Hematopoietic multipotent progenitor cell treated with erythropoietin and hydrocortisone succinate and interleukin-3 and kit ligand, for 6 days (in vitro differentiated cells): ENCODE results near the gene LOXHD1.

ENCODE experiments used
- DNase-seq: peaks from one replicate; pipeline ENCODE4 v3.0.0-alpha.2; 2015

The LOXHD1 gene

DNA sequence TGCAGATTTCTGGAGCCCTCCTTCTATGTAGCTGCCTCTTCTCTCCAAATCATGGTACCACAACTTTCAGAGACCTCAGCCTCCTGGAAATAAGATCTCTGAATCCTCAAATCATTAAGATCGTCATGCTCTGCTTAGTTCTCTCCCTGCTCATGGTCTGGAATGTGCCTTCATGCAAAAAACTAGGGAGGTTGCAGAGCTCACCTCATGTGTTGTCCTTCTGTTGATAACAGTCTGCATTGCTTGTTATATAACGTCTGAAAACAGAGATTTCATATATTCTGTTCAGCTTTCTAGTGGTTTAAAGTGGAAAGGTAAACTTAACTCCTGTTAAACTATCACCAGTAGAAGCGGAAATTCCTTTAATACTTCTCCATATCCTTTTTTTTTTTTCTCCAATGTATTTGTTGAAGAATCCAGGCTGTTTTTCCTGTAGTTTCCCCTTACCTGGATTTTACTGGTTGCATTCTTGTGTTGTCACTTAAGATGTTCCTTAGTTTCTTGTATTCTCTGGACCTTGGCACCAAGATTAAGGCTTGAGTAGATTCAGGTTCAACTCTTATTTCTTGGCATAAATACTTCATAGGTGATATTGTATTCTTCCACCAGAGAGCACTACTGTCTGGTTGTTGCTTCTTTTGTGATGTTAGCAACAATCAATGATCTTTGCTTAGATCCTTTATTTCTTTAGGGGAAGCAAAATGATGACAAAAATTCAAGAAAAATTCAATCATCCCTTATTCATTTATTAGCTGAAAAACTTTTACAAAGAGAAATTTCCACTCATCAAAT lies 211.3 kb downstream of the LOXHD1 start:
- no peak for DNase-seq

DNA sequence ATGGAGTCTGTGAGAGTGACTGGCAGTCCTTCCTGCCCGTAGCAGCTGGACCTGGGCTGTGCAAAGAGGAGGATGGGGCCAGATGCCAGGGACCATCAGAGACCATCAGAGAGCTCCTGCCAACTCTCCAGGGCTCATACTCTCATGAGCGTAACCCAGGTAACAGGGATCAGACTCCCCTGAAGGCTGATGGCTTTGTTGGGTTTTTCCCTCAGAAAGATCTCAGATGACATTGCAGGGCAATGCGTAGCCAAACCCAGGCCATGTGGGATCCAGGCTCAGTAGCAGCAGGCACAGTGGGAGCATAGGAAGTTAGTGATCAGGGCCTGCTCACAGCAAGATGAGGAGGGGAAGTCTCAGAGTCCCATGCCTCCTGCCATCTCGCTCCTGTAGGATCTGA lies 218.0 kb downstream of the LOXHD1 start:
- no peak for DNase-seq

DNA sequence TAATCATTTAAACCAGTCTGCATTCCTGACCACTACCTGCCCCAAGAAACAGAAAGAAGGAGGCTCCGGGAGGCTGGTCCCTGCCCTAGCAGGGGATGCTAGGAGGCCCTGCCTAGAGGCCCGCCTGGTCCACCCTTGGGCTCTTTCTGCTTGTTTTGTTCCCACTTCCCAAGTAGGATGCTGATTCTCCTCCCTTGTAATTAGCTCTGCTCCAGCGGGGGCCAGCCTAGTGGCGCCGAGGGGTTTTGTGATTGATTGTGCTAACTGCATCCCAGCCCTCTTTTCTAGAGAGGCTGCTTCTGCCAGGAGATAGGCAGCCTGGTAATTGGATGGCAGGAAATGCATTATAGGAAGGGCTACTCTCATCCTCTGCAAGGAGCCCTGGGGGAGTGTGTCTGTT lies 220.0 kb downstream of the LOXHD1 start:
- no peak for DNase-seq

DNA sequence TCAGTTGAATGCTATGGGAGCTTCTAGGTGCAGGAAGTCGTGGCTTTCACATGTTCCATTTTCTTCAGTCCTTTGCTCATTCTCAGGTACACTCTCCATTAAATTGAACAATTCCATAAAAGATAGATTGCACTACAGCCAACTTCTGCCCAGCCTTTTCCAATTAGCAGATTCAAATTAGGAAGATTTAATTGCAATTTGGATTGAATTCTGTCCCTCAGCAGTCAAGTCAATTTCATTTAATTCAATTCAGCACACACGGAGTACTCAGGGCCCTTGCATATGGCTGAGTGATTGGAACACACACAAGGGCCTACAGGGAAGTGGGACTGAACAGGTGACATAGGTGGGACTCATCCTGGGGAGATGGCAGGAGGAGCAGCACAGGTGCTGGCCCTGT lies 220.4 kb downstream of the LOXHD1 start:
- DNase-seq: no peak

DNA sequence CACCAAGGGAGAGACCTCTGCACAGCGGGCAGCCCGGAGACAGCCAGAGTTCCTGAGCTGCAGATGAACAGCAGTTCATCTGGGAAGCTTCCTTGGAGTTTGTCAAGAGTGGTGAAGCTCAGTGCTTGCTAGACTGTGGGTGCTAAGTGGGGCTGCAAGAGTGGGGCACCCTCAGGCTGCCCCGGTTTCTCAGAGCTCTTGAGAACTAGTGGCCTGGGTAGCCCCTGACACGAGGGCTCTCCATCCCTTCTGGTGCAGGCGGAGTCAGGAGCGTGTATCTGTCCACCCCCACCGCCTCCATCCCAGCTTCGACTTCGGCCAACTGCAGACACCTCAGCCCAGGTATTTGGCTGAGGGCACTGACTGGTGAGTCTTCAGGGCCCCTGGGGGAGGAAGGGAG lies 222.0 kb downstream of the LOXHD1 start:
- DNase-seq: no peak

DNA sequence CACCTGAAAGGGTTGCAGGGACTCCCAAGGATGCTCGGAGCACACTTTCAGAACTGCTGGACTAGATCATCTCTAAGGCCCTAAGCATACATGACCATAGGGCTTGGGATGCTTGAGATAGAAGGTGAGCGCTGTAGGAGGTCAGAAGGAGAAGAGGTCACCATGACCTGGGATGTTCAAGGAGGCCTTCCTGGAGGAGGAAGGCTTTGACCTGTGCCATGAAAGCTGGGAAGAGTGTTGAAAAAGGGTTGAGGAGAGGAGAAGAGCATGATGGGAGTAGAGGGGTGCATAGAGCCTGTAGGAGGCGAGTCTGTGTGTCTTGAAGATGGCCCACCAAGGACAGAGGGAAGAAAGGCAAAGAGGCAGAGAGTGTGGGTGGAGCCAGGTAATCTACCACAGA lies 222.4 kb downstream of the LOXHD1 start:
- DNase-seq: no peak

DNA sequence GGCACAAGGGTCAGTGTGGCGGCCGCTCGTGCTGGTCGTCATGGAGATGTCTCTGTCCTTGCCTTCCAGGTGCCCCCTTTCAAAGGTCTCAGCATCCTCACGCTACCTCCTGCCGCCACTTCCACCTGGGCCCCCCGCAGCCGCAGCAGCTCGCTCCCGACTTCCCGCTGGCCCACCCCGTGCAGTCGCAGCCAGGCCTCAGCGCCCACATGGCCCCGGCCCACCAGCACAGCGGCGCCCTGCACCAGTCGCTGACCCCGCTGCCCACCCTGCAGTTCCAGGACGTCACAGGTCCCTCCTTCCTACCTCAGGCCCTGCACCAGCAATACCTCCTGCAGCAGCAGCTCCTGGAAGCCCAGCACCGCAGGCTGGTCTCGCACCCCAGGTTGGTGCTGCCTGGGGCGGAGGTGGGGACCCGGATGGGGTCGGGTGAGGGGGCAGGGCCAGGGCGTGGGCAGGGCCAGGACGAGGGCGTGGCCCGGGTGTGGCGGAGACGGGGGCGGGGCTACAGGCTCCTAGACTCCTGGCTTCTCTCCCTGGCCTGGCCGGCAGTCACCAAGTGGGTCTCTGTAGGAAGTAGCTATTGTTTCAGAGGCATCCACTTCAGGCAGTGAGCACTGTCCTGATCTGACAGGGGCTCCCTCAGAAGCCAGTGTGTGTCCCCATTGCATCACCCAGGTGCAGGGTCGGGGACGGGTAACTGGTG lies 223.7 kb downstream of the LOXHD1 start:
- DNase-seq: peak; percentile 15

DNA sequence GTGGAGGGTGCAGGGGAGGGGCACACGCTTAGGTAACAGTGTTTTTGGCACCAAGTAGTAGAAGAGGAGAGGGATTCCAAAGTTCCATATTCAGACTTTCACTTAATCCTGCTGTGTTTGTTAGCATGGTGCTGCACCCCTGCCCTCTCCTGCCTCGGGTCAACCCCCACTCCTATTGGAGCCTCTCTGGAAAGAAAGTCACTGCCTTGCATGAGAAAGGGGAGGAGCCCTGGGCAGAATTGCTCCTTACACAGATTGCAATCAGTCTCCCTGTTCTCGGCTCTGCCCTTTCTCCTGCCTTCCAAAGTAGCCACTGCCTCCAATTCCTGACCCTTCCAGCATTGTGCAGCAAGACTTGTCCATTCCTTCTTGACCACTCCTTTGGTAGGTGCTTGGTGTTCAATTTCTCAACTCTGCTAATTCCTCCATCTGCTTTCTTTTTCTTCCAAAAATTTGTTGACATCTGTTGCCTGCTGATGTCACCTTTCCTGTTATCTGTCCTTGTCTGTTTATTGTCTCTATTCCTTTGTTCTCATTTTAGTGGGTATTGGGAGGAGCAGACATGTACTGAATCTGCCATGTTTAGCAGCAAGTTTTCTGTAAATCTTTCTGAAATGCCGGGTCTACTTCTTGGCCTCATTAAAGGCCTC lies 225.4 kb downstream of the LOXHD1 start:
- no peak for DNase-seq

DNA sequence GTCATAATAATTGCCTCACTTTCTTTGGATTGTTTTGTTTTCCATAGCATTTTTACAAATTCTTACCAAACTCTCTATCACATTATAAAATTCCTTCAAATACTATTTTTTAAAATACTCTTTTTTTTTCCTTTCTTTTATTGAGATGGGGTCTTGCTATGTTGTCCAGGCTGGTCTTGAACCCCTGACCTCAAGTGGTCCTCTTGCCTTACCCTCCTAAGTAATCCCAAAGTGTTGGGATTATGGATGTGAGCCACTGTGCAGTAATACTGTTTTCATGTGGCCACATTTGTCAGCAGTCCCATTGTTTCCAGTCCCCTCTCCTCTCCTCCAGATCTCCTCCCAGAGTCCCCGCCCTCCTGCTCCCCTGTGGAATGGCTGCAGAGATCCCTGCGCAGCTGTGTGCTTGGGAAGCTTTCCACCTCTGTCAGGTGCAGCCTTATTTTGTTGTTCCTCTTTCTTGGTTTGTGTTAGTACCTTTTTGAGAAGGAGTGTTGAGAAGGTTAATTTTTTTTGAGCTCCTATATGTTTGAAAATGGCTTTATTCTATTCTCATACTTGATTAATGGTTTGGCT lies 227.3 kb downstream of the LOXHD1 start:
- no peak for DNase-seq

DNA sequence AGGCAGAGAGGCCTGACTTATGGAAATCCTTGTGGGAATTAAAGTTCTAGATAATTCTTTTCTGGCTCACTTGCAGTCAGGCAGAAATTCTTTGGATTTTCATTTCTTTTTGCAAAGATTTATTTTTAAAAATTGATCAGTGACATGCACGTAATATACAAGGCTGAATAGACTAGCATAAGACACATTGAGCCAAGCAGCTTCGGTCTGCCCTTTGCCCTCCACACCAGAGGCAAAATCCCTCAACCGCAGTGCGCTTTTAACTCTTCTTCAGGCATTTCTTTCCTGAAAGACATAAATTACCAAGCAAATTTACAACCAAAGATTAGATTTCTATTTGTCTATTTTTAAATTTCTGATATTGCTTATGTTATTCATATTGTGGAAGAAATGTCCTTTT lies 227.9 kb downstream of the LOXHD1 start:
- DNase-seq: no peak

DNA sequence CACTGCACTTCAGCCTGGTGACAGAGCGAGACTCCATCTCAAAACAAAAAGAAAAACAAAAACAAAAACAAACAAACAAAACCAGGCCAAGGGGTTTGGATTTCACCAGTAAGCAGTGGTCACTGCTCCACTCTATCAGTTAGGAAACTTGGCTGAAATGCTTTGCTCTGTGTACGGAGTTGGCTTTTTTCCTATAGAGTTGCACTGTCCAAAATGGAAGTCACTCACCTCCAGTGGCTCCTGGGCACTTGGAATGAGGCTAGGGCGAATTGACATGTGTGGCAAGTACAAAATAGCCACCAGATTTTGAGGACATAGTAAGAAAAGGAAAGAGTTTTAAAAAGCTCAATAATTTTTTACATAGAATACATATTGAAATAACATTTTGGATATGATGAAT lies 228.7 kb downstream of the LOXHD1 start:
- DNase-seq: no peak

DNA sequence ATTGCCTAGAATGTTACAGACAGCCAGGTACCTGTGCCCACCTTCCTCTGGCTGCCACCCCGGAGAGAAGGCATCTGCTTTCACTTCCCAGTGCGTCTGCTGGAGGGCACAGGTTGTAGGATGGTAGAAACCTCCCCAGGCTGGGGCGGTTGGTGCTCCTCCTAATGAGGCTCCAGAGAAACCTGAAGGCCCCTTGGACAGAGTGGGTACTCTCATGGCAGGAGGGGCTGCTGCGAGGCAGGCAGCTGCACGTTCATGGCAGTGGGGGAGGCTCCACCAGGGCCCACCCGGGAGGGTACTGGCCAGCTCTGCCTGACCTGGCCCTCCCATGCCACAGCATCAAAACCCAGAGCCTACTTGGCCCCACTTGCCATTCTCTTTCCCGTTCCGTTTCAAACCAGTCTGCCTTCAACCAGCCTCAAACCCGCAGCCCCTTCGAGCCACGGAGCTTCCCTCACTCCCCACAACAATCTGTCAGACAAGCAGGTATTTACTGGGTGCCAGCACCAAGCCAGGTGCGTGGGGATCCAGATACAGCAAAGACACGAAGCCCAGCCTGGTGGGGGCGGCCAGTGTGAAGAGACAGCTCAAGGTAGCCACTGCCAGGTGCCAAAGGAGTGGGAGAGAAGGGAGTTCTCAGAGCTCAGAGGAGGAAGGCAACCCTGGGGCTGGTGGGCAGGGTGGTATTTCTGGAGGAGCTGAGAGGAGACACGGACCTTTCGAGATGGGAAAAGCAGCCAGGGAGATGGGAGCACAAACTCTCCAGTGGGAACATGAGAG lies 229.6 kb downstream of the LOXHD1 start:
- DNase-seq: no peak
